ENCODE results near the gene OLFML2B. TPM values are rescaled to one million over a fixed set of nuclear protein-coding genes. Genes with fewer than 3 reads are reported as not detected.

The OLFML2B gene
- total and polyA plus RNA-seq, 2 of the 4 experiments (the other 2 are of a cell fraction) = 0.36 to 0.74 TPM

- no peaks in the 10 kb centered on the region; the same call in 1 of the 2 replicates for H3K9me1 ChIP-seq (ENCODE audit: insufficient read depth, low read length)
- no peak overlapping the region for H4K5ac ChIP-seq (ENCODE audit: low read depth, low read length)
- peaks cover 11% of the 10 kb centered on the region for H3K27me3 ChIP-seq (ENCODE audit: control insufficient read depth, insufficient read depth, low read length)
- no peak overlapping the region for H3K4ac ChIP-seq (ENCODE audit: low read depth, low read length)
- no peak overlapping the region for H2AFZ ChIP-seq (replicated peaks; ENCODE audit: low read length, poor library complexity)
- CTCF ChIA-PET = no interaction called here
- intact Hi-C loops (cut with micrococcal nuclease) (no loop called here), in situ Hi-C loops (cut with MboI; ENCODE audit: low sequenced_read_pairs) (no loop called here), dilution Hi-C loops (cut with HindIII; ENCODE audit: low sequenced_read_pairs, unreplicated experiment) (no loop called here)
- no peak overlapping the region for H3K9ac ChIP-seq (ENCODE audit: low read depth, low read length)
- H3K27ac ChIP-seq (ENCODE audit: insufficient read depth, low read length) = no peak overlapping the region
- 93% methylated on average over 2 of the region's 9 CpGs; no CpG with 5 or more reads in 1 of the 2 experiments for WGBS, 2 experiments (ENCODE audit: extremely low coverage in 2 of 2, insufficient read length in 1 of 2)
- BruUV-seq (replicated peaks) = no TSS peak
- H3K9me3 ChIP-seq (ENCODE audit: control insufficient read depth, insufficient read depth, low read length) = no peaks in the 10 kb centered on the region; the same call in 1 of the 2 replicates
- H4K8ac ChIP-seq (ENCODE audit: low read depth in 2 of 2, low read length in 2 of 2) = no peak overlapping the region
- TF ChIP-seq RAD21 (IDR thresholded peaks at IDR 0.05; ENCODE audit: low read length) (no peak), FOS (IDR thresholded peaks at IDR 0.05; ENCODE audit: low read depth, low read length) (no peak), SMC3 (IDR thresholded peaks at IDR 0.05; ENCODE audit: low read depth, low read length) (no peak), MXI1 (IDR thresholded peaks at IDR 0.05; ENCODE audit: borderline replicate concordance, low read depth, low read length) (no peak)
- H2BK120ac ChIP-seq (ENCODE audit: low read depth, low read length) = no peak overlapping the region
- no peak overlapping the region for H2AK5ac ChIP-seq (ENCODE audit: low read depth, low read length)
- no peak overlapping the region for H3K14ac ChIP-seq (replicated peaks; ENCODE audit: low read depth, low read length)
- H4K91ac ChIP-seq (ENCODE audit: insufficient read depth, low read depth, low read length) = no peak overlapping the region
- H3K18ac ChIP-seq (ENCODE audit: low read depth, low read length) = no peak overlapping the region
- no peak overlapping the region for H3K4me3 ChIP-seq (ENCODE audit: insufficient read depth, low read depth, low read length)
- no peaks in the 10 kb centered on the region for H3K36me3 ChIP-seq (ENCODE audit: control insufficient read depth, insufficient read depth, low read length)
- no peaks in the 10 kb centered on the region for H3K4me1 ChIP-seq (ENCODE audit: control insufficient read depth, insufficient read depth, low read length)
- no peak overlapping the region for H3K23ac ChIP-seq (ENCODE audit: low read depth, low read length)
- no peak overlapping the region for H2BK15ac ChIP-seq (ENCODE audit: low read depth, low read length)
- ATAC-seq (ENCODE audit: low read depth) (no peak), DNase-seq (no peak)
- H2AK9ac ChIP-seq (replicated peaks; ENCODE audit: low read depth, low read length, poor library complexity) = no peak overlapping the region
- POLR2A ChIA-PET (ENCODE audit: unreplicated experiment) = no interaction called here
- H4K20me1 ChIP-seq (ENCODE audit: insufficient read depth, low read length) = no peaks in the 10 kb centered on the region
- no peaks in the 10 kb centered on the region for H3K79me1 ChIP-seq (ENCODE audit: low read depth in 1 of 2, low read length in 2 of 2)
- H2BK20ac ChIP-seq (ENCODE audit: low read depth, low read length) = no peak overlapping the region
- H2BK5ac ChIP-seq (ENCODE audit: low read depth, low read length, poor library complexity, severe bottlenecking) = no peak overlapping the region
- no peak overlapping the region for H3K4me2 ChIP-seq (ENCODE audit: low read depth, low read length)
- H3K56ac ChIP-seq (ENCODE audit: extremely low read depth, insufficient read depth, low read length) = no peak overlapping the region
Observed at GRCh38 chr1:161972828-161973227, 50.8 kb downstream of the OLFML2B start.

All from IMR-90 (cell line).